Epidermal melanocyte (primary cell): Measurements from ENCODE around the gene SCRN2.

Experiments used
- DNase-seq: peaks from one replicate; pipeline ENCODE4 v3.0.0; 2011; ENCODE audit warnings: low spot score; ENCODE audit not compliant: insufficient read length

The SCRN2 gene

DNA sequence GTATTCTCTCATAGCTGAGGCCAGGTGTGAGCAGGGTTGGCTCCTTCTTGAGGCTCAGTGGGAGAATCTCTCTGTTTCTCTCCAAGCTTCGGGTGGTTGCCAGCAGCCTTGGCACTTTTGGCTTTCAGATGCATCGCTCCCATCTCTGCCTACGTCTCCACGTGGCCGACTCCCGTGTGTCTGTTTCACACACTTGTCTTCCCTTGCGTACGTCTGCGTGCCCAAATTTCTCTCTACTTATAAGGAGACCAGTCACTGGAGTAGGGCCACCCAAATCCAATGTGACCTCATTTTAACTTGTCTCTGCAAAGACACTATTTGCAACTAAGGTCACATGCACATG, 34.2 kb downstream of the SCRN2 start:
- no peak for DNase-seq

GRCh38 chr17:47806026-47806912, 34.8 kb downstream of the SCRN2 start:
- no peak for DNase-seq

GRCh38 chr17:47804461-47804860, 36.6 kb downstream of the SCRN2 start:
- DNase-seq = no peak

DNA sequence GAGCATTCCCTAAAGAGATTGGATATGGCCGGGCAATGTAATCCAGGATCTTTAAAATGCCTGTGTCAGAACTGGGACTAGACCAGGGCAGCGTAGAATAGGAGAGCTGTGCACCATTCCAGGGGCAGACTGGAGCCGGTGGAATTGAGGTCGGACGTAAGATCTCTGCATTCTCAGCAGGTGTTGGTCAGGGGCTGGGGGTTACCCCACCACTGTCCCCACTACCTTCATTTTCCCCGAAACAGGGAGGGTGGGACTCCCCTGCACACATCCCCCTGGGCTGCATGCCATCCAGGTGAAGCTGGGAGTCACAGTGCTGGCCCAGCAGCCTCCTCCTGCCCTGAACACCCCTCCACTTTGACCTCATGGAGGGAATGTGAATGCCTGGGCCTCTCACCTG, 37.3 kb downstream of the SCRN2 start:
- DNase-seq = no peak

GRCh38 chr17:47803201-47803600, 37.9 kb downstream of the SCRN2 start:
- no peak for DNase-seq

DNA sequence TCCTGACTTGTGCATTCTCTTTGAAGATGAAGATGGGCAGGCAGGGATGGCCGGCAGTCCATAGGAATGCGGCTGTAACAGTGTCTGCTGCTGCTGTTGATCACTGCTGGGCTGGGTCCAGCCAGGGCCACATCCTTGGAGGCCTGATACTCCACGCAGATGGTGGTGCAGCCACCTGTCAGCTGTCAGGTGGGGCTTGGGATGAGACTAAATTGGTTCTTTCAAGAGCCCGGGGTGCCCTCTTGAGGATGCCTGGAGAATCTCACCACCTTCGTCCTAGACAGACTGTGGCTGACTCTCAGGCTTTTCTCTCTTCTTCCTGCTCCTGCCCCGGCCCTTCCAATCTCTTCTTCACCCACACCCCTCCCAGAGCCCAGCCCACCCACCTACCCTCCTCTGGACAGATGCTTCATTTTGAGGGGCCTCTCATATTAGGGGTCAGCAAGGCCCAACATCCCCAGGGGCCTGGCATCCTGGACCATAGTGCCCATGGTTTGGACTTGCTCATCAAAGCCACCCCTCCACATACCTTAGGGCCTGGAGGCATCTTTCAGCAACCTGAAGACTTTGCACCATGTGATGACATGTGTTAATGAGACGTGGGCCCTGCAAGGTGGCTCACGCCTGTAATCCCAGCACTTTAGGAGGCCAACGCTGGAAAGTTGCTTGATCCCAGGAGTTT, 38.6 kb downstream of the SCRN2 start:
- DNase-seq = no peak

DNA sequence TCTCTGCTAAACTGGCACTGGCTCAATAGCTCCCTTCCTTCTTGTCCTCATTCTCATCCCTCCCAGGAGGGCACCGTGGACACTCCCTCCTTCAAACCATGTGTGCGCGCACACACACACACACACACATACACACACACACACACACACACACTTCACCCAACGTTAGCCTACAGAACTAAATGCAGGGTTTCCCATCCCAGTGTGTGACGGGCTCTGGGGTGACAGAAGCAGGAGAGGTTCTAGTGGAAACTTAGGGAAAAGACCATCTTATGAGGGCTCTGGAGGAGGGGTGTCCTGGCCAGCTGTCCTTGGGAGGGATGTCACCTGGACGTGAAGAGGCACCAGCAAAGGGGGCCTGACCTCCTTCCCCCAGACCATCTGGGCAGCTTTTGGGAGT, 39.2 kb downstream of the SCRN2 start:
- no peak for DNase-seq

DNA sequence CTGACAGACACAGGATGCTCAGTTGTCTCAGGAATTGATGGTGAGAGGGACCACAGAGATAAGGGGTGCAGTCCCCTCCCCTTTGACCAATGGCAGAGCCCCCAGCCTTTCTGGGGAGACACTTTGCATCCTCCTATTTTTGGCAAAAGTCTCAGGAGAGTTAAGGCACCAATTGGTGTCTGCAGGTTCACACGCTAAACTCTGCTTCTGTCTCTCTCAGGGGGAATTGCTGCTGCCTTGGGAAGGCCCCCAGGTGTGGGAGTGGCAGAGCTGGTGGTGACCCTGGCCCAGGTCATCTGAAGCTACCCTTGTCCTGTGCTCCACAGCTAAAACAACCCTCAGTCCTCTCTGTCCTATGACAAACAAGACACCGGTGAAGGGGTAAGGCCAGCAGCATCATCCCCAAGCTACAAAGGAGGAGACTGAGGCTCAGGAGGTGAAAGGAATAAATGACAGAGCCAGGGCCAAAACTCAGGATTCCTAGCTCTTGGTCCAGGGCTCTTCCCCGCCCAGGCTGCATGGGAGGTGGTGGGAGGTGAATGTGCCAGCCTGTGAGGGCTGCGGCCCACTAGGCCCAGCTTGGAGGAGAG, 39.8 kb downstream of the SCRN2 start:
- no peak for DNase-seq

DNA sequence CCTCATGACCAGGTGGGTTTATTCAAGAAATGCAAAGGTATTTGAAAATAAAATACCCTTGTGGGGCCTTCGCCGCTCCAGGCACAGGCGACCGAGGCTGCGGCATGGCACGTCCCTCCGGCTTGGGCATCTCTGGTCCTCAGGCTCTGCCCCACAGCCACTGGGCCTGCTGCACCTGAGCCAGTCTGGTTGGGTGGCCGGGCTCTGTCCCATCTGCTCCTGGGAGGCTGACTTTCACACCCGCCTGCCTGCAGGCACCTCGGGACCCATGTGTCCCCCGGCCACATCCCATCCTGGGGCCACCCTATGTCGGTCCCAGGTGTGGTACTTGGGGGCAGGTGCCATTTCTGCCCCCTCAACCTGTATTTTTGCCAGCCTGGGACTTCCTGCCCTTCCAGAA, 40.4 kb downstream of the SCRN2 start:
- DNase-seq = no peak

DNA sequence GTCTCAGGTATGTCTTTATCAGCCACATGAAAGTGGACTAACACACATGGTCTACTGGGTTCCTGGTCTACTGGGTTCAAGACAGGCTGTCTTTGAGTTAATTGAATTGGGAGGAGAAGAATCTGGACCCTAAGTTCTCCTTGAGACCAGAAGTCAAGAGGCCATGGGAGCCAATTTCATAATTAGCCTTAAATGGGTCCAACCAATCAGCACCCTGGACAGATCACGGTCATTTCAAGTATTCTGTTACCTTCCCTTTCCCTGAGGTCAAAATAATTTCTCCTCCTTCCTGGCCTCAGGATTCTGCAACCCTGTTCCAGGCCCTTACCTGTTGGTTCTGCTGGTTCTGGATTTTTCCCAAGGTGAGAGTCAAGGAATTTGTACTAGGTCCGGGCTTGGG, 43.3 kb downstream of the SCRN2 start:
- no peak for DNase-seq

DNA sequence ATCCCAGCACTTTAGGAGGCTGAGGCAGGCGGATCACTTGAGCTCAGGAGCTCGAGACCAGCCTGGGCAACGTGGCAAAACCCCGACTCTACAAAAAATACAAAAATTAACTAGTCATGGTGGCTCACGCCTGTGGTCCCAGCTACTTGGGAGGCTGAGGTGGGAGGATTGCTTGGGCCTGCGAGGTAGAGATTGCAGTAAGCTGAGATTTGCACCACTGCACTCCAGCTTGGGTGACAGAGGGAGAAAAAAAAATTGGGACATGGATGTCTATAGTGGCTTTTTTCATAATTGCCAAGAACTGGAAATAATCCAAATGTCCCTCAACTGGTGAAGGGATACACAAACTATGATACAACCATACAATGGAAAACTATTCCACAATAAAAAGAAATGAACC, 48.1 kb downstream of the SCRN2 start:
- no peak for DNase-seq

- DNase-seq = no peak
Measured at GRCh38 chr17:47792457-47792856, 48.6 kb downstream of the SCRN2 start.

DNA sequence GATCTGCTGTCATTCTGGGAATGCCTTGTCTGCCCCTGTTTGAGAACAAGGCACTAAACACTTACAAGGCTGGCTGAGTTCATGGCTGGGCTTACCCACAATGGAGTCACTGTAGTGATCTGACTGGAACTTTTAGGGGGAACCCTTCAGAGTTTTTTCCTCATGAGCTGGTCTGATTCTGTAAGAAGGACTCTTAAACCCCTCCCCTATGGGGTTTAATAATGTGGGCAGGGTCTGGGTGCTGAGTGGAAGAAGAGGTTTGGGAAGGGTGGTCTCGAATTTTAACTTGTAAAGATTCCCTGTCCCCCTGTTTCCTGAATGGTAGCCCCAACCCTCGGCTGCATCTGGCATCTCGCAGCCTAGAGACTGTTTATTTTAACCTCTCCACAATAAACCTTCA, 50.0 kb downstream of the SCRN2 start:
- no peak for DNase-seq

DNA sequence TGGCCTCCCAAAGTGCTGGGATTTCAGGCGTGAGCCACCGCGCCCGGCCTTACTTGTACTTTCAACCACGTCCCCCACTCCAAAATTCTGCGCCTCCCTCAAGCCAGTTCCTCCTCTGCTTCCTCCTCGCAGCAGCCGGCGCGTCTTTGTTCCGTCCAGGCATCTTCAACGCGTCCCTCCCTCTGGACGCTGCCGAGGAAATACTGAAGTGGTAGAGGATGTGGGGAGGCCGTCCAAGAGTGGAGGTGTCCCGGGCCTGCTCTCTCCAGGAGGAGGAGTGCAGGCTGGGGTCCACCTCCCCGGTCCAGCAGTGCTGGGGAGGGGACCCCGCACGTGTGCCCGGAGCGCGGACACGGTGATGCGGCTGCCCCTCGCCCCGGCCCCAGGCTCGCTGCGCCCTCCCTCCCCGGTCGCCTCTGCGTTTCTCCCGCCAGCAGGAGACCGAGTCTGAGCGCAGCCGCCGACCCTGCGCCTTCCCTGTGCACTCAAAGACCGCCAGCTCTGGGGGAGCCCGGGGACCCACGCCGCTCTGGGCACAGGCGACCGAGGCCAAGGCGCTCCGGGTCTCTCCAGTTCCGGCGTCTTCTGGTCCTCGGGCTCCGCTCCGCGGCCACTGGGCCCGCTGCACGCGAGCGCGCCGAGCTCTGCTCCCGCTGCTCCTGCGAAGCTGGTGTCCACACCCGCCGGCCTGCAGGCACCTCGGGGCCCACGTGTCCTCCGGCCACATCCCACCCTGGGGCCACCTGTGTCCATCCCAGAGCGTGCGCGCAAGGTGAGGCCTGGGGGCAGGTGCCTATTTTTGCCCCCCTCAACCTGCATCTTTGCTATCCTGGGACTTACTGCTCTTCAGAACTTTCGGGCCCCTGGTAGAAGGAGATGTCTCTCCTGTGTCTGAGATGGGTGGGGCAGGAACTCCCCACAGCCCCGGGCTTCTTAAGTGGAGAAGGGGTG, 51.2 kb downstream of the SCRN2 start:
- peak; percentile 42 for DNase-seq
